NCI-H774 (cell line): Measurements from ENCODE around the gene PFKFB1.

Experiments
- DNase-seq: peaks from one replicate; lab custom pipeline; 2025; lab: John Stamatoyannopoulos, UW

The PFKFB1 gene

DNA sequence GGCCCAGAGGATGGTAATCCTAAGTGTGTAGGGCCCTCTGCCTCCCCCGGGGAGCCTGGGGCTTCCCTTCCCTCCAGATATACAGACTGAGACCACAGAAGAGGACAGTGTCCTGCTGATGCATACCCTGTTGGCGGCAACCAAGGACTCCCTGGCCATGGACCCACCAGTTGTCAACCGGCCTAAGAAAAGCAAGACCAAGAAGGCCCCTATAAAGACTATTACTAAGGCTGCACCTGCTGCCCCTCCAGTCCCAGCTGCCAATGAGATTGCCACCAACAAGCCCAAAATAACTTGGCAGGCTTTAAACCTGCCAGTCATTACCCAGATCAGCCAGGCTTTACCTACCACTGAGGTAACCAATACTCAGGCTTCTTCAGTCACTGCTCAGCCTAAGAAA is 71.4 kb downstream of the PFKFB1 start:
- no peak for DNase-seq

DNA sequence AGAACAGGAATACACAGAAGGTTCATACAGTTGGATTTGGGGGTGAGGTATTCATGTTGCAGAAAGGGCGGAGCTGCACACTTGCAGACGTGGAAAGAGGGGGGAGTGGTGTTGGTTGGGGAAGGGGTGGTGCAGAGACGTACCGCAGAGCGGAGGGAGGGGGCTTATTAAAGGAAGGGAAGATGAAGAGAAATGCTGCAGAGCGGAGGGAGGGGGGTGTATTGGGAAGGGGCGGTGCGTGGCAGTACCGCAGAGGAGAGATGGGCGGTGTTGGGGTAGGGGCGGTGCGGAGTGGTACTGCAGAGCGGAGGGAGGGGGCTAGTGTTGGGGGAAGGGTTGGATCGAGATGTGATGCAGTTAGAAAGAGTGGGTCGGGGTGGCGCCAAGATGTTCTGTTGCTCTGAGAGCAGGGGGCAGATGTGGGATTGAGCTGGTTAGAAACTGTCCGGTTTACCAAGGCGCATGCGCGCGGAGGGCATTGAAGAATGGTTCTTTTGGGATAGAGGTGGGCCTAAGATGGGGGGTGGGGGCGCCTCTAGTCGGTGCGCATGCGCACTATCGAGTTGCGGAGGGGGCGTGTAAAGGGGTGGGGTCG is 72.5 kb downstream of the PFKFB1 start:
- DNase-seq: peak; percentile 40

DNA sequence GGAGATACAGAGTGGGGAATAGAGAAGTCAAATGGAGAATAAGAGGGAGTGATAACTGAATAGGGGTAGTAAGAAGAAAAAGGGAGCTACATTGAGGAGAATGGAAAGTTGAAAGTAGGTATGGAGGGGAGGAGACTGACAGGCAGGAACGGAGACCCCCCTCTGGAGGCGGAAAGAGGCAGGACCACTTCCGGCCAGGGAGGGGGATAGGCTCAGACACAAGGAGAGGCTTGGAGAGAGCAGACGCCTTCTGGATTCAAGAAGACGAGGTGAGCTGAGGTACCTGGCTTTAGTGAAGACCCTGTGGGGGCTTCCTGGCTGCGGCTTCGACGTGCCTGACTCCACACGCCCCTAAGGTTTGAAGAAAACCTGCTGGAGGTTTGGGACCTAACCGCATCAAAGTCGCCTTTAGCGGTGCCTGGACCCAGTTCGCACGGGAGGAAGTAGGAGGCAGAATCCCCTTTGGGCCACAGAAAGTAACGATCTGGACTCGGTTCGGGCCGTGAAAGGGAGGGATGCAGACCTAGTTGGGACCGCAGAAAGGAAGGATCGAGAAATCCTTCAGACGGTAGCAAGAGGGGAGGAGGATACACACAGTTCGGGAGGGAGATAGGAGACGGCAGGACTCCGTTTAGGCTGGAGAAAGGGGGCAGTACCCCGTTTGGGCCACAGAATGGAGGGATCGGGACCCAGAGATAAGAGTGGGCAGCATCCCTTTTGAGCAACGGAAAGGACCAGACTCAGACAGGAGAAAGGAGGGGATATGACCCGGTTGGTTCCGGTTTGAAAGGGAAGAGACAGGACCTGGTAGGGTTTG is 73.2 kb downstream of the PFKFB1 start, which contains the start of gene TRO:
TRO (plus strand) TSS at position 215 of the 817 bp plus-strand sequence. CDS start 1,423 bp downstream, outside the sequence.
- DNase-seq: no peak

DNA sequence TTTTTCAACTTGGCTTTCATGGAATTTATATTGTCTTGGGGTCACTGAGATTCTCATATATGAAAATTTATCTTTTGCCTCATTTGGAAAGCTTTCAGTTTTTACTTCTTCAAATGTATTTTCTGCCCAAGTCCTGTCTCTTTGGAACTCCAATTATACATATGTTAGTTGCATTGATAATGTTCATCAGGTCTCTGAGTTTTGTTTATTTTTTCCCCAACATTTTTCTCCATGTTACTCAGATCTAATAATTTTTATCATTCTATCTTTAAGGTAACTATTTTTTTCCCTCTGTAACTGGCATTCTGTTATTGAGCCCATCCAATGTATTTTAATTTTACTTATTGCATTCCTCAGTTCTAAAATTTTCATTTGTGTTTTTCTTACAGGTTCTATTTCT is 84.0 kb downstream of the PFKFB1 start:
- no peak for DNase-seq

DNA sequence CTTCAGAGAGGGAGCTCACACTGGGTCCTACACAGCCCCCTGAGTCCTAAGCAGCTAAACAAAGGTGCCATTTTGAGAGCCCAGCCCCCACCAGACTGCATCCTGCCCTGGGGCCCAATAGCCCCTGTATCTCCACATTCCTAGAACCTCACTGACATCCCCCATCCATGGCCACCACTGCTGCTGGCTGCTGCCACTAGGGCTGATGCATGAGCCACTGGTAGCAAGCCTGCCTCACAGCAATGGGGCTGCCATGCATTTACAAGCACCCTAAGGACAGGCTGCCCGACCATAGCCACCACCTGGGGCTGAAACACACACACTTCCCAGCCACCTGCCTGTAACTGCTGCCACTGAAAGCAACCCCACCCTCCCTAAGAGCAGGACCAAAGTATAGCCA is 99.8 kb downstream of the PFKFB1 start:
- DNase-seq: no peak

DNA sequence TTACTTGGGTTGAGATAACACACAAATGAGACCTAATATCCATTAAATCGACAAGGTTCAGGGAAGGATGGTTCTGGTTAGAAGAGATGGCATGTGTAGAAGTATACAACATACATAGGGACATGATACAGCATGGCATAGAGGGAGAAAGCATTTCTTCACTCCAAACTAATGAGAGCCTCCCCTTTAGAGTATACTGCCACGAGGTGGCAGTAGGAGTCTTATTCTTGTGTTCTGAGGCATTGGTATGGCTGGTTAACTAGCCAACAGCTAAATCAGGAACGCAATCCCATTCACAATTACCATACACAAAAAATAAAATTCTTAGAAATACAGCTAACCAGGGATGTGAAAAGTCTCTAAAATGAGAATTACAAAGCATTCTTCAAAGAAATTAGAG is 102.4 kb downstream of the PFKFB1 start:
- peak; percentile 35 for DNase-seq

DNA sequence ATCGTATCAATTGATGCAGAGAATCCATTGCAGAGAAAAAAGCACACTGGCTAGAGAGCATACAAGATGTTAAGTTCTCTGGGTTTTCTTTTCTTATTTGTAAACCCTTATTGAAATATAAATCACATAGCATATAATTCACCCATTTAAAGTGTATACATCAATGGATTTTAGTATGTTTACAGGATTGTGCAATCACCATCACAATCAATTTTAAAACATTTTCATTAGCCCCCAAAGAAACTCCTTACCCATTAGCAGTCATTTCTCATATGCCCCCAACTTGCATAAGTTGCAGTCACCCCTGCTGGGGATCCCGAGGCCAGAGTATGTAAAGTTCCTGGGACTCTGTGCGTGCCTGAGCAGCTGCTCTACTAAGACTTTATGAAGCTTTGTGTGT is 108.2 kb downstream of the PFKFB1 start:
- DNase-seq: no peak
